ENCODE data around the gene HP.

- TF ChIP-seq GATA2 (IDR thresholded peaks at IDR 0.05; ENCODE audit: low read depth, low read length): no peak
- TF ChIP-seq GATA3 (IDR thresholded peaks at IDR 0.05; ENCODE audit: low read depth, low read length): no peak
These were observed 35.8 kb upstream of the HP start for GRCh38 chr16:72018470-72018869.

All from SH-SY5Y (cell line).